HG03521 (cell line): ENCODE measurements around the gene SEPSECS.
"Not testable (repeated sequence)": the region's sequence is repeated elsewhere in the genome, so short reads cannot be mapped to it uniquely, and the experiment has no call there.

ENCODE experiments used
- ATAC-seq: cut with Tn5 transposase; IDR thresholded peaks from one replicate; pipeline ENCODE4 v1.9.1; 2021; ENCODE audit warnings: mild to moderate bottlenecking, moderate library complexity; ENCODE audit not compliant: unreplicated experiment

Gene SEPSECS

DNA sequence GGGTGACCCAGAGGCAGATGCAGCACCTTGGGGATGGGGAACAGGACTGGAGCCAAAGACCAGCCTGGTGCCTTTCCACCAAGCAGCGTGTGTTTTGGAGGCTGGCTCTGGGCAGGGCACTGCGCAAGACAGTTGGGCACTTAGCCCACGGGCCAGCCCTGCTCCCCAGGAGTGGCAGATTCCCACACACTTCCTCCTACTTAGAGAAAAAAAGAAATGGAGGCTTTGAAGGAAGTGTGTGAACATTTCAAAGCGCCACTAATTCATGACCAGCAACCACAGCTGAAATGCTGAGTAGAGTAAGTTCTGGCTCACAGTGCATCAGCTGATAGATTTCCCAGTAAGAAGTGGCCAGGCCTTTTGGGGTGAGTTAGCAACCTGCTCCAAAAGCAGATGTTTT lies 74.6 kb downstream of the SEPSECS start:
- no peak for ATAC-seq

GRCh38 chr4:25083441-25083840 lies 76.8 kb downstream of the SEPSECS start:
- ATAC-seq = not testable (repeated sequence)

GRCh38 chr4:25081866-25082471 lies 78.3 kb downstream of the SEPSECS start:
- no peak for ATAC-seq

DNA sequence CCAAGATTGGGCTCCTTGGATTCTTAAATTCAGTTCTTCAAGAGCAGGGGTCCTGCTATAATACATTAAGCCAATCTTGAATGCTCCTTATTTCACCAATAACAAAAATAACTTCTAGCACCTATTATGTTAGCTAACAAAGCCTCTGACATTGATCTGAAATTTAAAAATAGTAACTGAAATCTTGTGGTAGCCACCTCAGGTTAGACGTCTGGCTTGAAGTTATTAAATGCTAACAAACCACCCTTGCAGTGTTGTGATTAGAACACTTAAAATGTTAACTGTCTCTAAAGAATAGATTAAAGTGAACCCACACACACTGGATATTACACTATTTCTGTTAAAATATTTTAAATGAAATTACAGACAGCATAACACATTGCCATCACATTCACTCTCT lies 79.7 kb downstream of the SEPSECS start:
- no peak for ATAC-seq

- ATAC-seq = no peak
Measured at GRCh38 chr4:25078523-25078922, 81.7 kb downstream of the SEPSECS start.

- no peak for ATAC-seq
Measured at GRCh38 chr4:25076625-25077398, 83.4 kb downstream of the SEPSECS start.

GRCh38 chr4:25075851-25076250 lies 84.4 kb downstream of the SEPSECS start:
- ATAC-seq = no peak

DNA sequence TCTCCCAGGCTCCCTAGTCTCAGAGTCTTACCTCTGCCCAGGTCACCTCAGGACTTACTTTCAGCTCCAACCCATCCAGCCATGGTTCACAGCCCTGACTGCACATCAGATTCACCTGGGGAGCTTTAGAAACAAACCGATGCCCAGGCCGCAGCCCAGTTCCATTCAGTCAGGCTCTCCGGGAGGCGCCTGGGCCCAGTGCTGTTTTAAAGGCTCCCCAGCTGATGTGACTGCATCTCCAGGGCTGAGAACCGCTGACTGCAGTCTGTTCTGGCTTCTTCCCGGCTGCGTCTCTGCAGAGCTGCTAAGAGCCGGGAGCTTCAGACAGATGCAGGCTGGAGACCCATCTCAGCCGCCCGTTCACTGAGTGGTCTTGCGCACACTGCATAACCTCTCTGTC lies 85.1 kb downstream of the SEPSECS start:
- ATAC-seq = no peak

DNA sequence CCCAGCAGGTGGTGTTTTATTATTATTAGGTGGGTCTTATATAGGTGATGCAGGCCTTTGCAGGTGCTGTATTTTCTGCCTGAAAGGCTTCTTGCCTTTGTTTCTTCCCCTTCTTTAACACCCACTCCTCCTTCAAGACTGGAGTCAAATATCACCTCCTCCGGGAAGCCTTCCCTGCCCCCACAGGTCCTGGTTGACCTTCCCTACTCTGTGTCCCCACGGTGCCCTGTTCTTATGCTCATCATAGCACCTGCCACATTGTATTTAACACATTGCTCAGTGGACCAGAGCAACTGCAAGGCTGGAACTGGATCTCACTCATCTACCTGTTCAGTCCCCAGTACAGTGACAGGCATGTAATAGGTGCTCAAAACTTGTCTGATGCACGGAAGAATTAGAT lies 89.7 kb downstream of the SEPSECS start:
- ATAC-seq = no peak
